GM19463 (cell line): ENCODE data around the gene SHOX.

ENCODE experiments used
- ATAC-seq: cut with Tn5 transposase; IDR thresholded peaks from one replicate; pipeline ENCODE4 v1.9.1; 2021; ENCODE audit warnings: mild to moderate bottlenecking, moderate library complexity; ENCODE audit not compliant: unreplicated experiment

The SHOX gene

DNA sequence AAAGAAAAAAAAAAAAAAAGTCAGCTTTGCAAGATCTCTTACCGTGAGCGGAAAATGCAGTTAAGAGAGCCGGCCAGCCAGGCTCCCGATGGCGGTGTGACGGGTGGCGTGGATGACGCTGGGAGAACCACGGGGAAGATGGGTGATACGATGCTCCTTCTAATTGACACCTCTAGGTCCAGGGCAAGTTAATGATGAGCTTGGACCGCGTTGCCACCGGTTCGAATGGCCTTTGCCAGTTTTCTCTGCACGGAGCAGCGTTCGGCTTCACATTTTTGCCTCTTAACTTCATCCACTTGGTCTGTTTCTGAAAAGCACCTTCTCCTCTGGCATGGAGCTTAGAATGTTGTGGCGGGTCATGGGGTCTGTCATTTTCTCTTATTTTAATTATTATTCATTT, 33.2 kb downstream of the SHOX start:
- ATAC-seq, result no peak

DNA sequence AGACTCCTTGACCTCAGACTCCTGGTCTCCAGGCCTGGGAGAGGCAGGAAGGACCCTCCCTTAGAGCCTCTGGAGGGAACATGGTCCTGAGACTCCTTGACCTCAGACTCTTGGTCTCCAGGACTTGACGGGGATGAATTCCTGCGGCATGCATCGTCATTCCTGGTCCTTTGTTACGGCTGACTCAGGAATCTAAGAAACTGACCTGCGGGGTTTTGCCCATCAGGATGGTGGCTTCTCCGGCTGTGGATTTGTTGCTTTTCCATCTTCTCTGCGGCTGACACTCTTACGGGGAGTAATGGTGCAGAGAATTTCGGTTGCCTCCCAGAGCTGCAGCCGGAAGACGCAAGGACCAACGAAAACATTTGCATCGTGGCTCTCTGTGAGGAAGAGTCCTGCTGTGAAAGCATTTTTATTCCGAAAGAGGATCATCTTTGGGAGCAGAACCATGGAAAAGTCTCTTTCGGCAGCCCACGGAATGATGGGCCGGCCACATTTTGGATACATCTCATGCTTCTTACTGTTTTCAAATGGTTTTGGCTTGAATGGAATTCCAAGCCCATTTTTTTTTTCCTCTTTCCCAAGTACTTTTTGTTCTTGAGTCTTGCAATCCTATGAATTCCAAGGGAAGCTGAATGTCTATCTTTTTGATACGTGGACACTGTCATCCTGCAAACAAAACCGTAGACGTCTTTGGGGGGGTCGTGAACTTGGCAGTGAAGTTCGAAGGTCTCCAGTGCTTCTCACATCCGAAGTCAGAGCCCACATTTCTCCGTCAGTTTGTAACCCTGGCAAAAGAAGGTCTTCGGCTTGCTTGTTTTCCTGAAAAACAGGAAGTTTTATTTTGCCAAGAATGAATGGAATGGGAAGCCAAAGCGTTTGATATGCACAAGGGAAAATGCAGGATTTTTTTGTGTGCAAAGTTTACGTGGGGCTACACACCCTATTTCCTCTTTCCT, 36.5 kb downstream of the SHOX start:
- ATAC-seq, result no peak

DNA sequence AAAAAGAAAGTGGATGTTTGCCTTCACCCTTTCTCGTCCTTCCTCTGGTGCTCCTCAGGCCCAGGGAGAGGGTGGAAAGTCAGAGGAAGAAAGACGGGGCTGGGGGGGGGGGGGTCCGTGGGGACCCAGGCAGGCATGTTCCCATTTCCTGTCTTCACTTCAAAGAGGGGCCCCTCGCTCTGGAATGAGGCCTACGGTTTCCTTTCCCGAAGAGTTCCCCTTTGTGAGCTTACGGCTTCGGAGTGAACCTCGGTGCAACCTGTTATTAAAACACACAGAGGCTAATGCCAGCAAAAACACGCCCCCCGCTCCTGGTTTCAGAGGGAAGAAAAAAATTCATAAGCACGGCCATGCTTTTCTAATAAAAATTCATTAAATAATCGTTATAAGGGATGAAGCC, 40.1 kb downstream of the SHOX start:
- ATAC-seq, result no peak

DNA sequence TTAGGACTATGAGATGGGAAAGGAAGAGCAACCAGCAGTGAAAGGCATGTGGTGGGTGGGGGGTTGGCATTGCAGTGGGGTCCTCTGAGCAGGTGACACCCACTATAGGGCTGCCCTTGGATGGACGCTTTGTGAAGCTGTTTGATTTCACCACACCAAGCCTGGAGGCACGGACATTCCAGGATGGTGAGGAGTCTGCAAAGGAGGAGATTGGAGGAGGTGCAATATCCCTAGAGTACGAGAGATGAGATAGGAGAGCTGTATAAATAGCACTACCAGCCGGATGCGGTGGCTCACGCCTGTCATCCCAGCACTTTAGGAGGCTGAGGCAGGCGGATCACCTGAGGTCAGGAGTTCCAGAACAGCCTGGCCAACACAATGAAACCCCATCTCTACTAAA, 42.3 kb downstream of the SHOX start:
- no peak for ATAC-seq

DNA sequence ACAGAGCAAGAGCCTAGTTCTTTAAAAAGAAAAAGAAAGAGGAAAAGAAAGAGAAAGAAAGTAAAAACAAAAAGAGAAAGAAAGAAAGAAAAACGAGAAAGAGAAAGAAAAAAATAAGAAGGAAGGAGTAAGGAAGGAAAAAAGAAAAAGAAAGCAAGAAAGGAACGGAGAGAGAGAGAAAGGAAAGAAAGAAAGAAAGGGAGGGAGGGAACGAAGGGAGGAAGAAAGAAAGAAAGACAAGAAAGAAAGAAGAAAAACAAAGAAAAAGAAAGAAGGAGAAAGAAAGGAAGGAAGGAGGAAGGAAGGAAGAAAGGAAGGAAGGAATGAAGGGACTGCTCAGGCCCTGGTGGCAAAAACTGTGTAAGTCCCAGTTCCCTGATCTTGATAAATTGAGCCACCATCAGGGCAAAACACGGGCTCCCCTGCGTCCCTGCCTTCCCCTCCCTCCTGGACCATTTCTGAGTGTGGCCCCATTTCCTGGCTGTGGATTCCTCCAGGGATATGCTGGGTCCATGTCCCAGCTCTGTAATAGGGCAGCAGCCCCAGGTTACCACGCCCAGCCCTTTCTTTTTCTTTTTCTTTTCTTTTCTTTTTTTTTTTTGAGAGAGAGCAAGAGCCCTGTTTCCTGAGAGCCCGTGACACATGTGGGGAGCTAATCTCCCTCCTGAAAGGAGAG, 44.8 kb downstream of the SHOX start:
- no peak for ATAC-seq

DNA sequence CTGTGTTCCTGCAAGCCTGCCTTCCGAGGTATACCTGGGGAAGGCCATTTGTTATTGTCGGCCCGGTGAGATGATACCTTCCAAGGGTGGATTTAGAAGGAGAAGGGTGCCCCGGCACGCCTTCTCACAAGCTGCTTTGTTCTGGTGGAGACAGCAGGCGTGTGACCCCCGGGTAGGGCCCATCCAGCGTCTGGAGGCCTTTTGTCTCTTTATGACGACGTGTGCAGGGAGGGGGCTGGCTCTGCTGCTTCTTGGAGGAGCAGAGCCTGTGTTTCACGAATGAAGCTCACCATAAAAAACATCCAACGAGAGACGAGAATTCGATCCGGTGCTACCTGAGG, 45.3 kb downstream of the SHOX start:
- ATAC-seq, result no peak

DNA sequence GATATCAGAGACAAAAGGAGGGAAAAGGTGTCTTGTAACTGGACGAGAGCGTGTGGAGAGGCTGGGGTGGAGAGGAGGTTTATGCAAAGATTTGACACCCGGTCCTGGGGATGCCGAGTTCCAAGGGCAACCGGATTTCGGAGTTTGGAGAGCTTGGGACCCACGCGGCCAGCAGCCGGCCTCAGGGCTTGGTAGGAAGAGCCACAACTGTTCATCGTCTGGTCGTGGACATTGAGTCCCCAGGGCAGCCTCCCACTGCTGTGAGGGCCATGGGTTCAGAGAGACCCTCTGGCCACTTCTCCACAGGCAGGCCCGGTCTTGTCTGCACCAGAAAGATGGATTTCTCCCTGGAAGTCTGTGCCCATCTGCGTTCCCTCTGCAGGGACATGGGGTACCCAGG, 46.8 kb downstream of the SHOX start:
- no peak for ATAC-seq

DNA sequence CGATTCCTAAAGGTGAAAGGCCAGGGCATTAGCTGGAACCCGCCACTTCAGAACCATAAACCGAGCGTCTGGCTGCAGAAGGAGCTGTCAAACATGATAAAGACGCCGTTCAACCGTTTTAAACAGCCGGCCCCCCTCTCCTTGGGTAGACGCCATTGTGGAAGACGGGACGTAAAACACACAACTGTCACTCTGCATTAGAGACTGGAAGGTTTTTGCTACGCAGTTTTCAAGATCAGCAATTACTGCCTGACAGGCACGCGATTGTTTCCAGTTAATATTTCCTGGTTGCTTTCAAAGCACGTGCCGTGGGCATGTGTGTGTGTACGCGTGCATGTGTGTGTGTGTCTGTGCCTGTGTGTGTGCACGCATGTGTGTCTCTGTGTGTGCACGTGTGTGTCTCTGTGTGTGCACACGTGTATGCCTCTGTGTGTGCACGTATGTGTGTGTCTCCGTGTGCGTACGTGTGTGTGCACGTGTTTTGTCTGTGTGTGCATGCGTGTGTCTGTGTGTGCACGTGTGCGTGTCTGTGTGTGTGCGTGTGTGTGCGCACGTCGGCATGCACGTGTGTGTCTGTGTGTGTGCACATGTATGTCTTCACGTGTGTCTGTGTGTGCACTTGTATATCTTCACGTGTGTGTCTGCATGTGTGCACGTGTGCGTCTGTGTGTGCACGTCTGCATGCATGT, 48.8 kb downstream of the SHOX start:
- ATAC-seq, result no peak

DNA sequence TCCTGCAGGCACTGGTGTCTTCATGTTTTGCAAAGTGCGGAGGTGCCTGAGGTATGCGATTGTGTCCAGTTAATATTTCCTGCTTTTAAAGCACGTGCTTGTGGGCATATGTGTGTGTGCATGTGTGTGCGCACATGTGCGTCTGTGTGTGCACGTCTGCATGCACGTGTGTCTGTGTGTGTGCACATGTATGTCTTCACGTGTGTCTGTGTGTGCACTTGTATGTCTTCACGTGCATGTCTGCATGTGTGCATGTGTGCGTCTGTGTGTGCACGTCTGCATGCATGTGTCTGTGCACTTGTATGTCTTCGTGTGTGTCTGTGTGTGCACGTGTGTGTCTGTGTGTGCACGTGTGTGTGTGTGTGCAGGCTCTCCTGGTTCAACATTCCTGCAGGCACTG, 49.5 kb downstream of the SHOX start:
- ATAC-seq, result no peak

DNA sequence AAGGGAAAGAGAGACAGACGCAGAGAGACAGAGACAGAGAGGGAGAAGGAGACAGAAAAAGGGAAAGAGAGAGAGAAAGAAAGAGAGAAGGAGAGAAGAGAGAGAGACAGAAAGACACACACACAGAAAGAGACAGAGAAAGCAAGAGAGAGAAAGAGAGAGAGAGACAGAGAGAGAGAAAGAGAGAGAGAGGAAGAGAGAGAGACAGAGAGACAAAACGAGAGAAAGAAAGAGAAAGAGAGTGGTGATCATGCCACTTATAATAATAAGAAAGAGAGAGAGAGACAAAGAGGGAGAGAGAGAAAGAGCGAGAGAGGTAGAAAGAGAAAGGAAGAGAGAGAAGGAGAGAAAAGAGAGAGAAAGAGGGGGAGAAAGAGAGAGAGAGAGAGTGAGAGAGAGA, 51.4 kb downstream of the SHOX start:
- ATAC-seq, result no peak

DNA sequence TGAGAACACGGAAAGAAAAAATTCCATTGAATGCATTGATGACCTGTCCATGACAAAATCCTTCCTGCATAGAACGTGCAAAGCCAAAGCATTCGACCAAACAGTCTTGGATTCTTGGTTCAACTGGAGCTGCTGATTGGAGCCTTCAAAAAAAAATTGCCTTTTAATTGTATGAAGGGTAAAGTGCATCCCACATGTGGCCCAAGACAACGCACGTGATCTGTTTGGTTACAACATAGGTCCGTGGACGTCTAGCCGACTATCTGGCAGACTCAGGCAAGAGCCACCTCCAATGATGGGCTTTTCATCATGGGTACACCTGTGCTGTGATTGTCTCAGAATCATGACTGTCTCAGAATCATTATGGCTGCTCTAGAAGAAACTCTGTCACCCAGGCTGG, 52.3 kb downstream of the SHOX start:
- no peak for ATAC-seq

DNA sequence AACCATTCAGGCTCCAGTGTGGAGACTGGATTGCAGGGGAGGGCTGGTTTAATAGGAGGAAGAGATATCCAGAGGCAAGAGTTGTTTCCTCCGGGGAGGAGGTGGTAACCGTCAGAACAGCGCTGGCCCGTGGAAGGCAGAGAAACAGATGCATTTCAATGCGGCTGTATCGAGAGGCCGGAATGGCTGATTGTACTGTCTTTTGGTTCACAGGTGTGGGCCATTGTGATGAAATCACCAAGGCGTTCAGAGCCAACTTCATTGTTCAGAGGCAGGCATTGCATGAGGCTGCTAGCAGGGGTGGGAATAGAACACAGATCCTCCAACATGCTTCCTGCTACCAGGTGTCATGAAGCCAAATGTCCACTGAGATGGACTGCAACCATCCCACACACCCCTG, 53.0 kb downstream of the SHOX start:
- no peak for ATAC-seq

DNA sequence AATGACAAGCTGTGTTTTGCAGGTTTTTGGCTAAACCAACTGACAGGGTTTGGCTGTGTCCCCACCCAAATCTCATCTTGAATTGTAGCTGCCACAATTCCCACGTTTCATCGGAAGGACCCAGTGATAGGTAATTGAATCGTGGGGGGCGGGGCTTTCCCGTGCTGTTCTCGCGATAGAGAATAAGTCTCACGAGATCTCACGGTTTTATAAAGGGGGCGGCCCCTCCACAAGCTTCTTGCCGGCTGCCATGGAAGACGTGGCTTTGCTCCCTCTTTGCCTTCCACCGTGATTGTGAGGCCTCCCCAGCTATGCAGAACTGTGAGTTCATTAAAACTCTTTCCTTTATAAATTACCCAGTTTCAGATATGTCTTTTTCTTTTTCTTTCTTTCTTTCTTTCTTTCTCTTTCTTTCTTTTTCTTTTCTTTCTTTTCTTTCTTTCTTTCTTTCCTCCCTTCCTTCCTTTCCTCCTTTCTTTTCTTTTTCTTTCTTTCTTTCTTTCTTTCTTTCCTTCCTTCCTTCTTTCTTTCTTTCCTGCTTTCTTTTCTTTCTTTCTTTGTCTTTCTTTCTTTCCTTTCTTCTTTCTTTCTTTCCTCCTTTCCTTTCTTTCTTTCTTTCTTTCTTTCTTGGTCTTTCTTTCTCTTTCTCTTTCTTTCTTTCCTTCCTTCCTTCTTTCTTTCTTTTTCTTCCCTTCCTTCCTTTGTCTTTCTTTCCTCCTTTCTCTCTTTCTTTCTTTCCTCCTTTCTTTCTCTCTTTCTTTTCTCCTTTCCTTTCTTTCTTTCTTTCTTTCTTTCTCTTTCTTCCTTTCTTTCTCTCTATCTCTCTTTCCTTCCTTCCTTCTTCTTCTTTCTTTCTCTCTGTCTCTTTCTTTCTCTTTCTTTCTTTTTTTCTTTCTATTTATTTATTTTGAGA, 54.8 kb downstream of the SHOX start:
- no peak for ATAC-seq

DNA sequence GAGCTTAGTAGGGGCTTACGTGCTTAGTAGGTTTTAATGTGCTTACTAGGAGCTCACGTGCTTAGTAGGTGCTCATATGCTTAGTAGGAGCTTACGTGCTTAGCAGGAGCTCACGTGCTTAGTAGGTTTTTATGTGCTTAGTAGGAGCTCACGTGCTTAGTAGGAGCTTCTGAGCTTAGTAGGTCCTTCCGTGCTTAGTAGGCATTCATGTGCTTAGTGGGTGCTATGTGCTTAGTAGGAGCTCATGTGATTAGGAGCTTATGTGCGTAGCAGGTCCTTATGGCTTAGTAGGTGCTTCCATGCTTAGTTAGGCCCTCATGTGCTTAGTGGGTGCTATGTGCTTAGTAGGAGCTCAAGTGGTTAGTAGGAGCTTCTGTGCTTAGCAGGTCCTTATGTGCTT, 59.4 kb downstream of the SHOX start:
- ATAC-seq, result no peak

DNA sequence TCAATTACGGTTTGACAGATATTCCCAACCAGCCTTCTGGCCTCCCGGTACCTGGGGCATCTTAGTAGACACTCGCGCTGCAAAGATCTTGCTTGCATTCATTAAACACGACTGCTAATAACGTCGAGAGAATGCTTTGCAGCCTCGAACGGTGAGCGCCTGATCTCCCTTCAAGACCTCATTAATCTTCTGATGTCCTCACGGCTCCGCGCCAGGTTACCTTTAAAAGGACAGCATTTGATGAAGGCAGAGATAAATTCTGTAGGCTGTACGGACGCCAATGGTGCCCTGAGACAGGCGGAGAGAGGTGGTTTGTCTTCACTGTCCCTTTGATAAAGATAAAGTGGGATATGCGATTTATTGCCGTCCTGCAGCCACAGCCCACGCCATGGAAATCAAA, 64.2 kb downstream of the SHOX start:
- ATAC-seq, result no peak

DNA sequence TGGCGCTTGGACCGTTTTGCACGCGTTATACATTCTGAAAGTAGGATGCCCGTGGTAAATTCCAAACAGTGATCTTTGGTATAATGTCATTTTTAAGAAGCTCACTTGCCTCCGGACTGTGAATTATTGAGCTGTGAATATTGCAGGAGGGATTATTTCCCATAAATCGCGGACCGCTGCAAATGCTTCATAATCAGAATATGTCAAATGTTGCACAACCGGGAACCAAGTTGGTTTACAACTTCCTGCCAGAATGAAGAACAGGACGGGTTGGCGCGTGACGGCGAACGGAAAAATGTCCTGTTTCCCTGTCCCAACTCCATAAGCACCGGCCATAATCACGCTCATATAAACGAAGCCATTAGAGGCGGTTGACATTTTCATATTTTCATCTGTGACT, 67.6 kb downstream of the SHOX start:
- no peak for ATAC-seq

DNA sequence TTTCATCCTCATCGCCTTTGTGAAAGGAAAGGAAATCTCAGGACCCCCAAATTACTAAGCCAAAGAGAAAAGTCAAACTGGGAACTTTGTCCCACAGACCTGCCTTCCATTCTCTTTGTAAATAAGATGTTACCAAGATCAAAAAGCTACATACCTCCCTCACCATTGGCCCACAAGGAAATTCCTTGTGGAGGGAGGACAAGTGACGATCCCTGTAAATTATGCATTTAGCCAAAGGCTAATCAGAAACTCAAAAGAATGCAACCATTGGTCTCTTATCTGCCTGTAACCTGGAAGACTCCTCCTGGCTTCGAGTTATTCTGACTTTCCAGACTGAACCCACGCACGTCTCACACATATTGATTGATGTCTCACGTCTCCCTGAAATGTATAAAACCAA, 70.3 kb downstream of the SHOX start:
- no peak for ATAC-seq

DNA sequence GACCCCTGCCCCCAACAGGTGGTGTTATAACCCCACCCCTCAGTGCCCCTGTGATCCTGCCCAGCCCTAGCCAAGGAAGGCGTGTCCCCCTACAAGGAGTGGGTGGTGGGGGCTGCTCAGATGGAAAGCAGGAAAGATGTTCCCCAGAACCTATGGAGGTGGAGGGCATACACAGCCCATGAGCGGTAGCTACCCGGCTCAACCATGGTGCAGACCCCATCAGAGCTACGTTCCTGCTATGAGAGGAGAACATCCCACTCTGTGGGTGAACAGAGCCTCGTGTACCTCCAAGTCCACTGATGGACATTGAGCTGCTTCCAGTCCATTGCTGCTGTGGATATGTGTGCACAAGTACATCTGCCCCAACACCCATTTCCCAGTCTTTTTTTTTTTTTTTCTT, 71.1 kb downstream of the SHOX start:
- no peak for ATAC-seq

DNA sequence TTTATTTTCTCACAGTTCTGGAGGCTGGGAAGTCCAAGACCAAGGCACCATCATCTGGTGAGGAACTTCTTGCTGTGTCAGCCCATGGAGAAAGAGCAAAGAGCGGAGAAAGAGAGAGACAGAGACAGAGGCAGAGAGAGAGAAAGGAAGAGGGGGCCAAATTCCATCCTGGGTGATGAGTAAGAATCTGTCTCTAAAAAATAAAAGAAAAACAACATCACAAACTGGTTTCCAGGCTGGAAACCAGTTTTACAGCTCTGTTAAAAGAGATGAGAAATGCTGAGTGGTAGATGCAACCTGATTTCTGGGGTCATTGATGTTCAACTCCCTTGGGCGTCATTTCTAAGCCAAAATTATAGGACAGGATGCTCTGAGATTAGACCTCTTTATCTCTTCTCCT, 72.9 kb downstream of the SHOX start:
- ATAC-seq, result no peak

DNA sequence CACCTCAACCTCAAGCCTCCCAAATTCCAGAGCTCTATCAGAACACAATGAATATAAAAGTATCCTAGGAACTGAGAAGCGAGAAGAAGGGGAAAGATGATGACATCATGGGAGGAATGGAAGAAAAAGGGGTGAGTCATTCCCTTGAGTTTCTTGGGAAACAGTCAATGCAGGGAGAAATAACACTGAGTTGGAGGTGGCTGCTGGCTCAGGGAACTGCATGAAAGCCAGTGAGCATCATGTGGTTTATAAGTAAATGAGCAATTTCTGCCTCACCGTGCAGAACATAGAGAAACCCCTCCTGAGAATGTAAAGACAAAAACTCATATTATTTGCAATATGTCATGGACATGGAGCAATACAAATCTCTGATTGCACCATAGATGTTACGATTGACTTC, 73.3 kb downstream of the SHOX start:
- ATAC-seq, result no peak
